ENCODE measurements around the gene POLRMT. TPM values are rescaled to one million over a fixed set of nuclear protein-coding genes. Genes with fewer than 3 reads are reported as not detected.

POLRMT gene
- 24.3 and 37.9 TPM in 2 replicates for total RNA-seq

GRCh38 chr19:633068-633785 is at the start of gene POLRMT:
TSS of gene POLRMT (minus strand) at chr19:633537. CDS start at chr19:633512, 25 bp downstream.

GRCh38 chr19:676339-677105 is 43.2 kb upstream of the POLRMT start, which contains the start of gene FSTL3:
TSS of gene FSTL3 (plus strand) at chr19:676392. CDS start at chr19:676424, 32 bp downstream.

GRCh38 chr19:662962-663681 is 29.8 kb upstream of the POLRMT start, which contains the start of gene RNF126:
TSS of gene RNF126 (minus strand) at chr19:663214. CDS start at chr19:663121, 93 bp downstream.

GRCh38 chr19:639253-640160 is 6.2 kb upstream of the POLRMT start, which contains the start of gene FGF22:
TSS of gene FGF22 (plus strand) at chr19:639879. CDS start at chr19:639926, 47 bp downstream.

DNA sequence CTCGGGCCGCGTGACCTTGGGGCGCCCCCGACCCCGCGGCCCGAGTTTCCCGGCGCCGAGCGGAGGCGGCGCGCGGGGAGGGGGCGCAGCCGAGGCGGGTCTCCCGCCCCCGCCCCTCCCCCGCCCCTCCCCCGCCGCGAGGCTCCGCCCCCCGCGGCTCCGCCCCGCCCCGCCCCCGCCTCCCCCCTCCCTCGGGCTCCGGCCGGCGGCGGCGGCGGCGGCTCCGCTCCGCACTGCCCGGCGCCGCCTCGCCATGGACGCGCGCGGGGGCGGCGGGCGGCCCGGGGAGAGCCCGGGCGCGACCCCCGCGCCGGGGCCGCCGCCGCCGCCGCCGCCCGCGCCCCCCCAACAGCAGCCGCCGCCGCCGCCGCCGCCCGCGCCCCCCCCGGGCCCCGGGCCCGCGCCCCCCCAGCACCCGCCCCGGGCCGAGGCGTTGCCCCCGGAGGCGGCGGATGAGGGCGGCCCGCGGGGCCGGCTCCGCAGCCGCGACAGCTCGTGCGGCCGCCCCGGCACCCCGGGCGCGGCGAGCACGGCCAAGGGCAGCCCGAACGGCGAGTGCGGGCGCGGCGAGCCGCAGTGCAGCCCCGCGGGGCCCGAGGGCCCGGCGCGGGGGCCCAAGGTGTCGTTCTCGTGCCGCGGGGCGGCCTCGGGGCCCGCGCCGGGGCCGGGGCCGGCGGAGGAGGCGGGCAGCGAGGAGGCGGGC is 43.5 kb downstream of the POLRMT start, which contains the start of gene HCN2:
Gene HCN2, plus strand, starts transcription at position 189 of the 703 bp plus-strand sequence. Its CDS starts 65 bp downstream, at position 254.

GRCh38 chr19:572140-572742 is 61.1 kb downstream of the POLRMT start, which contains the start of gene BSG:
TSS of gene BSG (plus strand) at chr19:572596. CDS start at chr19:572635, 39 bp downstream.

Other genes with a start within 250 kb of the POLRMT start
- gene C2CD4C, start 224.4 kb downstream of the POLRMT start, total RNA-seq = under 0.01 and 0.28 TPM in 2 replicates
- 0.78 and 1.8 TPM in 2 replicates for gene SHC2, start 172.5 kb downstream of the POLRMT start, total RNA-seq
- gene MADCAM1, start 137.1 kb downstream of the POLRMT start, total RNA-seq = under 0.01 TPM in 1 of 2 replicates, not detected in the other
- gene TPGS1, start 126.0 kb downstream of the POLRMT start, total RNA-seq = 20.6 and 35.6 TPM in 2 replicates
- 54.3 and 60.8 TPM in 2 replicates for gene CDC34, start 101.8 kb downstream of the POLRMT start, total RNA-seq
- gene GZMM, start 89.5 kb downstream of the POLRMT start, total RNA-seq = not detected in 2 replicates
- 507 and 644 TPM in 2 replicates for gene BSG, start 60.9 kb downstream of the POLRMT start, total RNA-seq
- gene HCN2, start 43.7 kb downstream of the POLRMT start, total RNA-seq = 1.2 and 3.5 TPM in 2 replicates
- gene FGF22, start 6.3 kb upstream of the POLRMT start, total RNA-seq = not detected in 2 replicates
- gene RNF126, start 29.7 kb upstream of the POLRMT start, total RNA-seq = 16.6 and 29.8 TPM in 2 replicates
- 189 and 372 TPM in 2 replicates for gene FSTL3, start 42.9 kb upstream of the POLRMT start, total RNA-seq
- gene PRSS57, start 61.9 kb upstream of the POLRMT start, total RNA-seq = not detected in 2 replicates
- 0.28 and 0.89 TPM in 2 replicates for gene PALM, start 75.4 kb upstream of the POLRMT start, total RNA-seq
- gene MISP, start 117.6 kb upstream of the POLRMT start, total RNA-seq = not detected in 2 replicates
- gene PTBP1, start 163.9 kb upstream of the POLRMT start, total RNA-seq = 69.5 and 117 TPM in 2 replicates
- gene PLPPR3, start 188.4 kb upstream of the POLRMT start, total RNA-seq = 0.59 and 0.78 TPM in 2 replicates
- not detected in 2 replicates for gene AZU1, start 194.3 kb upstream of the POLRMT start, total RNA-seq
- not detected in 2 replicates for gene PRTN3, start 207.5 kb upstream of the POLRMT start, total RNA-seq
- not detected in 2 replicates for gene ELANE, start 218.8 kb upstream of the POLRMT start, total RNA-seq
- 1.7 and 3.6 TPM in 2 replicates for gene CFD, start 226.1 kb upstream of the POLRMT start, total RNA-seq